Measurements from ENCODE around the gene PIK3IP1. TPM values are rescaled to one million over a fixed set of nuclear protein-coding genes. Genes with fewer than 3 reads are reported as not detected.

PIK3IP1 gene
- total RNA-seq, 1 experiment from 2014 or later = 0.87 TPM

GRCh38 chr22:31332886-31333285, 40.6 kb upstream of the PIK3IP1 start:
- Mint-ChIP-seq H3K27me3 (ENCODE audit: low read depth) (no peaks in the 10 kb centered on the region), H3K27ac (no peak overlapping the region; a peak in 1 of 7 replicates), H3K4me3 (no peak overlapping the region), H3K4me1 (peaks cover 14 to 20% of the 10 kb centered on the region in 2 experiments), H3K9me3 (no peaks in the 10 kb centered on the region), H3K36me3 (ENCODE audit: insufficient read depth in 1 of 3, low read depth in 3 of 3) (peaks cover 50 to 94% (median 91%) of the 10 kb centered on the region in 3 experiments)
- Histone ChIP-seq H3K56ac (ENCODE audit: insufficient read length, low read depth, low read length) (no peak overlapping the region), H4K8ac (replicated peaks; ENCODE audit: insufficient read length, low read depth, low read length) (no peak overlapping the region), H4K20me1 (ENCODE audit: control insufficient read depth, insufficient read depth, insufficient read length) (no peaks in the 10 kb centered on the region), H2BK5ac (ENCODE audit: insufficient read length, low read length) (no peak overlapping the region), H2AK5ac (ENCODE audit: insufficient read length, low read length) (no peak overlapping the region), H3K23ac (ENCODE audit: insufficient read length, low read depth, low read length) (no peak overlapping the region), H4K91ac (ENCODE audit: insufficient read length, low read depth, low read length) (no peak overlapping the region), H3K14ac (ENCODE audit: insufficient read depth, low read length) (no peak overlapping the region), H3K4me1 (ENCODE audit: insufficient read depth, low read length) (no peaks in the 10 kb centered on the region), H3K27ac (ENCODE audit: insufficient read length, low read depth, low read length) (no peak overlapping the region), H3K9ac (ENCODE audit: extremely low read depth, insufficient read length, low read length) (no peak overlapping the region), H2BK20ac (ENCODE audit: low read depth, low read length, poor library complexity, severe bottlenecking) (no peak overlapping the region), H2AFZ (ENCODE audit: low read length) (no peak overlapping the region), H3K4me2 (ENCODE audit: insufficient read depth, insufficient read length, low read length) (no peak overlapping the region), H2BK15ac (ENCODE audit: low read depth, low read length) (no peak overlapping the region), H3K18ac (ENCODE audit: insufficient read length, low read depth, low read length) (no peak overlapping the region), H3K79me1 (ENCODE audit: insufficient read depth, low read depth, low read length, poor library complexity, severe bottlenecking) (peaks cover 3% of the 10 kb centered on the region), H3K27me3 (ENCODE audit: insufficient read depth, low read length) (no peaks in the 10 kb centered on the region), H2BK12ac (ENCODE audit: insufficient read length, low read depth, low read length) (no peak overlapping the region), H3T11ph (ENCODE audit: low read length) (no peak overlapping the region), H3K23me2 (ENCODE audit: insufficient read length, low read depth, low read length, poor library complexity, severe bottlenecking) (no peaks in the 10 kb centered on the region), H4K5ac (ENCODE audit: insufficient read length, low read depth, low read length) (no peak overlapping the region), H3K4ac (ENCODE audit: low read depth, low read length) (no peak overlapping the region), H3K9me3 (ENCODE audit: control insufficient read depth, low read depth, low read length) (no peaks in the 10 kb centered on the region), H3K79me2 (ENCODE audit: insufficient read depth, low read length) (no peaks in the 10 kb centered on the region; the same call in 1 of the 2 replicates), H2BK120ac (ENCODE audit: low read depth, low read length, poor library complexity, severe bottlenecking) (no peak overlapping the region)
- no CpG with 5 or more reads among the region's 1 CpG for WGBS (ENCODE audit: extremely low coverage, insufficient read length, low lambda C conversion rate)
- DNase-seq = no peak
- TF ChIP-seq CTCF (conservative IDR thresholded peaks at IDR 0.05) = no peak
